Measurements from ENCODE around the gene MRO. TPM values are rescaled to one million over a fixed set of nuclear protein-coding genes. Genes with fewer than 3 reads are reported as not detected.

MRO gene
- total and polyA plus RNA-seq, 2 of the 4 experiments (the other 2 are of a cell fraction): not detected

DNA sequence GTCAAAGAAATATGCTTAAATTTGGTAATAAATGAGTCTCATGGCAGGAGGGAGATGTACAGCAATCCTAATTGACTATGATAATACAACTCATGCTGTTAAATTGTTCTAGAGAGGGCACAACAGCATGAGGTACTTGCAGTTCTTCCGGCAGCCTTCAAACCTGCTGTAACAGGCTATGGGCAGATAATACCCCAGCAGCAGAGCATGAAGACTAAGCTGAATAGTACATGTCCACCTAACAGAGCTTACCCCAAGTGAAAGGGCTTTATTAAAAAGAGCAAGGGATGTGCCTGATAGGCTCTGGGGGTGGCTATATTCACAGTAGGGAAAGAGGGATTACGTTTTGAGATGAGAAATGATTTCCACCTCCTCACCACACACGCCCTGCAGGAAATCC lies 28.9 kb downstream of the MRO start:
- dilution Hi-C loops (cut with HindIII; ENCODE audit: low sequenced_read_pairs, unreplicated experiment): no loop called here
- no peaks in the 10 kb centered on the region for H3K9me1 ChIP-seq (ENCODE audit: insufficient read depth, low read length)
- H4K8ac ChIP-seq (ENCODE audit: low read depth in 2 of 2, low read length in 2 of 2): no peak overlapping the region
- in situ Hi-C loops (cut with MboI; ENCODE audit: low sequenced_read_pairs): no loop called here
- CTCF ChIA-PET: interaction anchor here (0.6 kb wide), 1 partner anchor 1060 kb away, joined by 3 read pairs; no protein-coding TSS in a partner anchor
- ATAC-seq (ENCODE audit: low read depth) (no peak), DNase-seq (no peak)
- H3K27ac ChIP-seq (ENCODE audit: insufficient read depth, low read length): no peak overlapping the region
- no peaks in the 10 kb centered on the region for H3K27me3 ChIP-seq (ENCODE audit: control insufficient read depth, insufficient read depth, low read length)
- WGBS, 2 experiments (ENCODE audit: extremely low coverage in 2 of 2, insufficient read length in 1 of 2): no CpG with 5 or more reads among the region's 3 CpGs
- no peak overlapping the region for H3K4me3 ChIP-seq (ENCODE audit: insufficient read depth, low read depth, low read length)
- H3K14ac ChIP-seq (replicated peaks; ENCODE audit: low read depth, low read length): no peak overlapping the region
- no peaks in the 10 kb centered on the region for H3K4me1 ChIP-seq (ENCODE audit: control insufficient read depth, insufficient read depth, low read length)
- H2BK20ac ChIP-seq (ENCODE audit: low read depth, low read length): no peak overlapping the region
- H3K18ac ChIP-seq (ENCODE audit: low read depth, low read length): no peak overlapping the region
- no peaks in the 10 kb centered on the region for H3K9me3 ChIP-seq (ENCODE audit: control insufficient read depth, insufficient read depth, low read length)
- no peak overlapping the region for H2AK5ac ChIP-seq (ENCODE audit: low read depth, low read length)
- H3K4me2 ChIP-seq (ENCODE audit: low read depth, low read length): no peak overlapping the region
- no peak overlapping the region for H2BK120ac ChIP-seq (ENCODE audit: low read depth, low read length)
- no peaks in the 10 kb centered on the region for H4K20me1 ChIP-seq (ENCODE audit: insufficient read depth, low read length)
- POLR2A ChIA-PET (ENCODE audit: unreplicated experiment): no interaction called here
- no peaks in the 10 kb centered on the region for H3K79me1 ChIP-seq (ENCODE audit: low read depth in 1 of 2, low read length in 2 of 2)
- H4K5ac ChIP-seq (ENCODE audit: low read depth, low read length): no peak overlapping the region
- no peak overlapping the region for H2AFZ ChIP-seq (replicated peaks; ENCODE audit: low read length, poor library complexity)
- H3K4ac ChIP-seq (ENCODE audit: low read depth, low read length): no peak overlapping the region
- H3K36me3 ChIP-seq (ENCODE audit: control insufficient read depth, insufficient read depth, low read length): no peaks in the 10 kb centered on the region
- H4K91ac ChIP-seq (ENCODE audit: insufficient read depth, low read depth, low read length): no peak overlapping the region
- TF ChIP-seq RFX5 (IDR thresholded peaks at IDR 0.05; ENCODE audit: low read depth, low read length) (no peak), FOS (IDR thresholded peaks at IDR 0.05; ENCODE audit: low read depth, low read length) (no peak), MXI1 (IDR thresholded peaks at IDR 0.05; ENCODE audit: borderline replicate concordance, low read depth, low read length) (no peak), NFE2L2 (IDR thresholded peaks at IDR 0.05; ENCODE audit: low read depth, low read length) (no peak), POLR2A (IDR thresholded peaks at IDR 0.05; ENCODE audit: low read depth, low read length) (no peak)
- TF ChIP-seq, protein P1, sequence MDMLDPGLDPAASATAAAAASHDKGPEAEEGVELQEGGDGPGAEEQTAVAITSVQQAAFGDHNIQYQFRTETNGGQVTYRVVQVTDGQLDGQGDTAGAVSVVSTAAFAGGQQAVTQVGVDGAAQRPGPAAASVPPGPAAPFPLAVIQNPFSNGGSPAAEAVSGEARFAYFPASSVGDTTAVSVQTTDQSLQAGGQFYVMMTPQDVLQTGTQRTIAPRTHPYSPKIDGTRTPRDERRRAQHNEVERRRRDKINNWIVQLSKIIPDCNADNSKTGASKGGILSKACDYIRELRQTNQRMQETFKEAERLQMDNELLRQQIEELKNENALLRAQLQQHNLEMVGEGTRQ (IDR thresholded peaks at IDR 0.05; ENCODE audit: low read depth, low read length): no peak
- no peak overlapping the region for H3K56ac ChIP-seq (ENCODE audit: extremely low read depth, insufficient read depth, low read length)
- intact Hi-C loops (cut with micrococcal nuclease): no loop called here
- H2BK15ac ChIP-seq (ENCODE audit: low read depth, low read length): no peak overlapping the region
- no peak overlapping the region for H2AK9ac ChIP-seq (replicated peaks; ENCODE audit: low read depth, low read length, poor library complexity)
- BruUV-seq (replicated peaks): no TSS peak
- H2BK5ac ChIP-seq (ENCODE audit: low read depth, low read length, poor library complexity, severe bottlenecking): no peak overlapping the region
- no peak overlapping the region for H3K9ac ChIP-seq (ENCODE audit: low read depth, low read length)
- no peak overlapping the region for H3K23ac ChIP-seq (ENCODE audit: low read depth, low read length)
